ENCODE data around the gene CEP164.

GRCh38 chr11:117313091-117313490 lies 14.6 kb upstream of the CEP164 start:
- TF ChIP-seq GATA3 (IDR thresholded peaks at IDR 0.05; ENCODE audit: low read depth, low read length): no peak
- no peak for TF ChIP-seq GATA2 (IDR thresholded peaks at IDR 0.05; ENCODE audit: low read depth, low read length)

All from SH-SY5Y (cell line).